Stimulated activated CD8-positive, alpha-beta memory T cell treated with anti-CD3 and anti-CD28 coated beads, Interleukin-7, amount 100 ng/mL, for 48 hours (primary cell): ENCODE results near the gene PABPN1L.

Source experiments
- DNase-seq, 2 donors: peaks; one replicate each; pipeline ENCODE4 v3.0.0-alpha.2; 2020; ENCODE audit warnings: low read depth in 1 of 2; ENCODE audit errors: extremely low read depth in 1 of 2

The PABPN1L gene

GRCh38 chr16:88884569-88885271 lies 18.3 kb upstream of the PABPN1L start:
- DNase-seq = no peak

GRCh38 chr16:88883946-88884345 lies 17.5 kb upstream of the PABPN1L start:
- DNase-seq = no peak

GRCh38 chr16:88883117-88883895 lies 16.8 kb upstream of the PABPN1L start:
- no peak for DNase-seq

- no peak for DNase-seq
These were observed 16.0 kb upstream of the PABPN1L start for GRCh38 chr16:88882358-88883030.

- DNase-seq = no peak
These were observed 15.4 kb upstream of the PABPN1L start for GRCh38 chr16:88881675-88882357.

- DNase-seq = no peak
These were observed 14.7 kb upstream of the PABPN1L start for GRCh38 chr16:88881007-88881615.

- no peak for DNase-seq
These were observed 14.0 kb upstream of the PABPN1L start for GRCh38 chr16:88880226-88881006.

- no peak for DNase-seq
These were observed 13.3 kb upstream of the PABPN1L start for GRCh38 chr16:88879788-88880055.

GRCh38 chr16:88878967-88879787 lies 12.7 kb upstream of the PABPN1L start:
- DNase-seq = no peak

- no peak for DNase-seq
These were observed 11.9 kb upstream of the PABPN1L start for GRCh38 chr16:88878356-88878755.

GRCh38 chr16:88877564-88878289 lies 11.3 kb upstream of the PABPN1L start:
- DNase-seq = no peak

- no peak for DNase-seq
These were observed 10.6 kb upstream of the PABPN1L start for GRCh38 chr16:88876942-88877526.

GRCh38 chr16:88875703-88876234 lies 9.3 kb upstream of the PABPN1L start:
- DNase-seq = no peak

GRCh38 chr16:88874938-88875599 lies 8.6 kb upstream of the PABPN1L start:
- DNase-seq = no peak

- no peak for DNase-seq
These were observed 6.3 kb upstream of the PABPN1L start for GRCh38 chr16:88872650-88873331.

- no peak for DNase-seq
These were observed 5.4 kb upstream of the PABPN1L start for GRCh38 chr16:88871730-88872416.

- DNase-seq = no peak
These were observed 4.9 kb upstream of the PABPN1L start for GRCh38 chr16:88871349-88871702.
